Activated T-cell treated with anti-CD3 and anti-CD28 coated beads, Interleukin-2, amount 50 U/mL, for 4 hours (primary cell): ENCODE results near the gene LUZP1. TPM values are rescaled to one million over a fixed set of nuclear protein-coding genes. Genes with fewer than 3 reads are reported as not detected.

Experiments used
- ATAC-seq, 2 donors: fragments of 200-7000 bp; cut with Tn5 transposase; one replicate each; pipeline ENCODE4 v1.10.0; 2021
- DNase-seq: peaks from one replicate; pipeline ENCODE4 v3.0.0-alpha.2; 2020
- H3K27me3 Mint-ChIP-seq: one replicate; pipeline ENCODE4 v1.8.0; 2021; ENCODE audit warnings: low read depth, mixed read lengths
- H3K36me3 Mint-ChIP-seq: one replicate; pipeline ENCODE4 v1.8.0; 2022; ENCODE audit warnings: mixed read lengths; ENCODE audit not compliant: insufficient read depth
- H3K4me1 Mint-ChIP-seq: one replicate; pipeline ENCODE4 v1.8.0; 2021; ENCODE audit warnings: low read depth, mixed read lengths
- H3K4me3 Mint-ChIP-seq: one replicate; pipeline ENCODE4 v1.8.0; 2021; ENCODE audit warnings: mild to moderate bottlenecking, moderate library complexity, mixed read lengths
- H3K9me3 Mint-ChIP-seq: one replicate; pipeline ENCODE4 v1.8.0; 2021; ENCODE audit warnings: mixed read lengths
- total RNA-seq, 3 donors: library from RNA; stranded (reverse); gene quantifications; one replicate each; pipeline ENCODE4 v1.2.1, GENCODE V29; 2021

The LUZP1 gene
- total RNA-seq, 3 donors from 2014 or later: 19.7 to 20.7 (median 20.1) TPM

- ATAC-seq (peak; percentile 93 to 94), DNase-seq (no peak)
- H3K27me3 Mint-ChIP-seq: no peaks in the 10 kb centered on the region
- peak overlapping the region; percentile 71 for H3K4me3 Mint-ChIP-seq
- no peaks in the 10 kb centered on the region for H3K9me3 Mint-ChIP-seq
- H3K36me3 Mint-ChIP-seq: peaks cover 9% of the 10 kb centered on the region
- H3K4me1 Mint-ChIP-seq: peaks cover 51% of the 10 kb centered on the region
These were observed 65.4 kb downstream of the LUZP1 start for GRCh38 chr1:23103001-23103889.

GRCh38 chr1:23102289-23102688 is 66.4 kb downstream of the LUZP1 start:
- DNase-seq (no peak), ATAC-seq (no peak)
- H3K9me3 Mint-ChIP-seq: no peaks in the 10 kb centered on the region
- no peak overlapping the region for H3K4me3 Mint-ChIP-seq
- H3K36me3 Mint-ChIP-seq: peaks cover 5% of the 10 kb centered on the region
- peaks cover 51% of the 10 kb centered on the region for H3K4me1 Mint-ChIP-seq
- no peaks in the 10 kb centered on the region for H3K27me3 Mint-ChIP-seq

DNA sequence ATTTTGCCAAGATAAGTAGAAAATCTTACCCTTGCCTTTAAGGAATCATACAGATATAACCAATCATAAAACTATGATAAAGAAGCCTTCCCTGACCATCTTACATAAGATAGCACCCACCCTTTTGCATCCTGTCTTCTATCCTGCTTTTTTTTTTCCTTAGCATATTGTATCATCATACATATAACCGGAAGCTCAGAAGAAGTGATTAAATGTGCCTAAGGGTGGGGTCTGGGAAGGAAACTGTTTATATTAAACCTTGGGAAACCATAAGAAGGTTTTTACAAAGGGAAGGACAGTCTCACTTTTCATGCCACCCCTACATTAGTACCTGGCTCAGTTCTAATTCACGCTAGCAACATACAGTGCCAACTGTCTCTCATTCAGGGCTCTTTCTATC is 66.8 kb downstream of the LUZP1 start:
- no peak for DNase-seq
- Mint-ChIP-seq H3K4me1 (peaks cover 51% of the 10 kb centered on the region), H3K9me3 (no peaks in the 10 kb centered on the region), H3K27me3 (no peaks in the 10 kb centered on the region), H3K4me3 (no peak overlapping the region), H3K36me3 (peaks cover 3% of the 10 kb centered on the region)
- no peak for ATAC-seq

DNA sequence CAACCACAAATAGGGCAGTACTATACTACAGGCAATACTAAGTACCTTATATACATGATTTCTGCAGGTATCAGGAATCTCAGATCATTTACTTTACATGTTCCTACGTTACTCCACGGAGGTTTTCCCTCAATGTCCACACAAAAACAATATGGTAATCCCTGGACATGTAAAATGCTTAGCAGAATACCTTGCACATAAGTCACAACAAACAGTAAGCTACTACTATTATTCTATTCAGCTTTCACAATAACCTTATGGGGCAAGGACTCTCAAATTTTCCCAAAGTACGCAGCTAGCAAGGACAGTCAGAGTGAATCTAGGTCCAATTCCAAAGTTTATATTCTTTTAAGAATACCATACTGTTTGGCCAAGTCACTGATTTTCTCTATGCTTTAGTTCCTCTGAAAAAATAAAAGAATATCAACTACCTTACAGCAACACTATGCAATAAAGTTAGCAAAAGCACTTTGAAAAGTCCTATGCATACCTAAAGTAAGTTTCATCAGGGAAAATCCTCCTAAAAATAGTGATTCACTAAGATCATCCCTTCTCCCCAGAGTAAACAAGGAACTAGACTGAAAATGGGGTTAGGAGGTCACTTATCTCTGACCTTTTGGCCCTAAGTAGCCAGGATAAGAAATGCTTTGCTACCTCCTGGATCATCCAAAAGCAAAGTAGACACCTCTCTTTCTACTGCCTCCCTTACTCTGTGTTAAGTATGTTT is 67.4 kb downstream of the LUZP1 start:
- DNase-seq (no peak), ATAC-seq (no peak)
- no peaks in the 10 kb centered on the region for H3K27me3 Mint-ChIP-seq
- H3K9me3 Mint-ChIP-seq: no peaks in the 10 kb centered on the region
- H3K36me3 Mint-ChIP-seq: no peaks in the 10 kb centered on the region
- no peak overlapping the region for H3K4me3 Mint-ChIP-seq
- peaks cover 51% of the 10 kb centered on the region for H3K4me1 Mint-ChIP-seq

- no peak for DNase-seq
- peaks cover 4% of the 10 kb centered on the region for H3K36me3 Mint-ChIP-seq
- no peaks in the 10 kb centered on the region for H3K9me3 Mint-ChIP-seq
- peak overlapping the region; percentile 16 for H3K4me3 Mint-ChIP-seq
- peak; percentile 56 to 58 for ATAC-seq
- H3K27me3 Mint-ChIP-seq: no peaks in the 10 kb centered on the region
- peaks cover 51% of the 10 kb centered on the region for H3K4me1 Mint-ChIP-seq
These were observed 68.4 kb downstream of the LUZP1 start for GRCh38 chr1:23100074-23100748.

GRCh38 chr1:23099171-23099536 is 69.5 kb downstream of the LUZP1 start:
- peaks cover 7% of the 10 kb centered on the region for H3K36me3 Mint-ChIP-seq
- H3K27me3 Mint-ChIP-seq: no peaks in the 10 kb centered on the region
- no peak overlapping the region for H3K4me3 Mint-ChIP-seq
- H3K9me3 Mint-ChIP-seq: no peaks in the 10 kb centered on the region
- DNase-seq: no peak
- H3K4me1 Mint-ChIP-seq: peaks cover 48% of the 10 kb centered on the region
- ATAC-seq: no peak

GRCh38 chr1:23098463-23099170 is 70.0 kb downstream of the LUZP1 start:
- no peaks in the 10 kb centered on the region for H3K27me3 Mint-ChIP-seq
- peaks cover 48% of the 10 kb centered on the region for H3K4me1 Mint-ChIP-seq
- H3K36me3 Mint-ChIP-seq: peaks cover 12% of the 10 kb centered on the region
- no peaks in the 10 kb centered on the region for H3K9me3 Mint-ChIP-seq
- DNase-seq (peak; percentile 55), ATAC-seq (peak; percentile 38 to 49)
- no peak overlapping the region for H3K4me3 Mint-ChIP-seq

DNA sequence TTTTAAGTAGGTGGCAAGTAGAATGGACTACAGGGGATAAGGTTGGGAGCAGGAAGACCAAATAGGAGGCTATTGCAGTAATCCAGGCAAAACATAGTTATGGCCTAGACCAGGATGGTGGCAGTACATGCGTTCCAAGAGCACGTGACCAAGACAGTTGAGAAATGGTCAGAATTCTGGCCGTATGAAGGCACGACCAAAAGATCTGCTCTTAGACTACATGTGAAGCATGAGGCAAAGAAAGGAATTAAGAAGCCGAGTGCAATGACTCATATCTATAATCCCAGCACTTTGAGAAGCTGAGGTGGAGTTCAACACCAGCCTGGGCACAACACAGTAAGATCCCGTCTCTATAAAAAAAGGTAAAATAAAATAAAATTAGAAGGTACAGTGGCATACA is 71.3 kb downstream of the LUZP1 start:
- no peak for ATAC-seq
- DNase-seq: no peak
- no peaks in the 10 kb centered on the region for H3K9me3 Mint-ChIP-seq
- no peak overlapping the region for H3K4me3 Mint-ChIP-seq
- peaks cover 38% of the 10 kb centered on the region for H3K4me1 Mint-ChIP-seq
- no peaks in the 10 kb centered on the region for H3K27me3 Mint-ChIP-seq
- peaks cover 18% of the 10 kb centered on the region for H3K36me3 Mint-ChIP-seq

DNA sequence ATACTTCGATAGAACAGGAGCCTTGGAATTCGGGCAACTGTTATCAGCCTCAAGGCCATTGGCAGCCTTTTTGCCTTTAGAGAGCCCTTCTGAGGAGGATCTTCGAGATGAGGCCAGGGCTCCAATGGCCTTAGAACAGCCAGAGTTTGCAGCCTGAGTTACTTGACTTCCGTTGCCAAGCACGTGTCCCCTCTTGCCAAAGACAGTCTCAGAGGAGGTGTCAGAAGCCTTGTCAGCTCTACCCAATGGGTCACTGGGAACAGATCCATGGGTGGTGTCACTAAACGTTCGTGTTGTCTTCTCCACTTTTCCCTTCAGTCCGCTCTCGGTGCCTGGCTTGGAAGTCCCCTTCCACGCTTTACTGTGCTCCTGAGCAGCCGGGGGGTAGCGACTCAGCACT is 76.2 kb downstream of the LUZP1 start:
- Mint-ChIP-seq H3K9me3 (no peaks in the 10 kb centered on the region), H3K4me3 (no peak overlapping the region), H3K4me1 (no peaks in the 10 kb centered on the region), H3K27me3 (no peaks in the 10 kb centered on the region), H3K36me3 (peaks cover 22% of the 10 kb centered on the region)
- DNase-seq (no peak), ATAC-seq (no peak)

- Mint-ChIP-seq H3K9me3 (no peaks in the 10 kb centered on the region), H3K4me3 (no peak overlapping the region)
- ATAC-seq: no peak
These were observed 77.1 kb downstream of the LUZP1 start for GRCh38 chr1:23091545-23091944.

GRCh38 chr1:23090056-23090455 is 78.6 kb downstream of the LUZP1 start:
- Mint-ChIP-seq H3K4me1 (no peaks in the 10 kb centered on the region), H3K36me3 (peaks cover 27% of the 10 kb centered on the region), H3K9me3 (no peaks in the 10 kb centered on the region), H3K4me3 (no peak overlapping the region), H3K27me3 (no peaks in the 10 kb centered on the region)
- no peak for DNase-seq
- ATAC-seq: no peak

More at GRCh38 chr1:23091545-23091944, 77.1 kb downstream of the LUZP1 start:
- Mint-ChIP-seq H3K4me1 (no peaks in the 10 kb centered on the region), H3K36me3 (peaks cover 23% of the 10 kb centered on the region), H3K27me3 (no peaks in the 10 kb centered on the region)
- DNase-seq: no peak

DNA sequence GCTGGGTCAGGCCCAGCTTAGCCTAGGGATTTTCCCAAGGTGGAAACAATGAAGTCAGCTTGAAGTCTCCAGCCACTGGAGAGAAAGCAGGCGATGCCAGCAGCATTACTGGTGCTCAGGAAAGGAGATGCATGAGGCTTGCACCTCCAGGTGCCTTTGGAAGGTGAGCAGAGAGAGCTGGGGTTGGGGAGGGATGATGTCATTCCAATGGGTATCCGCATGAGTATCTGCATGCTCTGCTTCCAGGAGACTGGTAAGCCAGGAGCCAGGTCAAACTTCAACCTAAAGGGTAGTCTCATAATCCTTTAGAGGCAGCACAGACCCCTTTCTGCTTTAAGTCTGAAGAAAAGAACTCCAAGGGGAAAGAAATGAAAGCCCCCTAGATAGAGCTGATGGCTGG is 80.6 kb downstream of the LUZP1 start:
- ATAC-seq (no peak), DNase-seq (no peak)
- H3K4me3 Mint-ChIP-seq: no peak overlapping the region
- no peaks in the 10 kb centered on the region for H3K9me3 Mint-ChIP-seq
- H3K4me1 Mint-ChIP-seq: no peaks in the 10 kb centered on the region
- H3K27me3 Mint-ChIP-seq: no peaks in the 10 kb centered on the region
- peaks cover 22% of the 10 kb centered on the region for H3K36me3 Mint-ChIP-seq

- Mint-ChIP-seq H3K27me3 (no peaks in the 10 kb centered on the region), H3K4me3 (no peak overlapping the region), H3K4me1 (no peaks in the 10 kb centered on the region), H3K36me3 (peaks cover 34% of the 10 kb centered on the region), H3K9me3 (no peaks in the 10 kb centered on the region)
- no peak for DNase-seq
- no peak for ATAC-seq
These were observed 83.0 kb downstream of the LUZP1 start for GRCh38 chr1:23085696-23086095.

DNA sequence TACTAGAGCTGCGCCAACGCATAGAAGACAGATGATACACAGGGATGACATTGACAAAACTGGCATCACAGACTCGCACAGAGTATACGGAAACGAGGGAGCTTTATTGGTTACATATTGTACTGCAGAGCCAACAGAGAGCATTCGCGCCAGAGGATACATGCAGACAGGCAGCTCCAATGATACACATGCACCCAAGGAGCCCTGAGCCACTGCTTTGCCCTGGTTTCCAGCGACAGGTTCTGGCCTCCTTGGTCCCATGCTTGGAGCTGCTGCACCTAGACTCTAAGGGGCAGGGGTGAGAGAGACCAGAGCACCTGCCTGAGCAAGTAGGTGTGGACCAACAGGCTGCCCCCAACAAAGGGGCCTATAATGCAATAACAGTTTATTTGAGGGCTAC is 83.8 kb downstream of the LUZP1 start:
- no peaks in the 10 kb centered on the region for H3K27me3 Mint-ChIP-seq
- peaks cover 39% of the 10 kb centered on the region for H3K36me3 Mint-ChIP-seq
- DNase-seq: no peak
- no peaks in the 10 kb centered on the region for H3K4me1 Mint-ChIP-seq
- ATAC-seq: no peak
- no peak overlapping the region for H3K4me3 Mint-ChIP-seq
- no peaks in the 10 kb centered on the region for H3K9me3 Mint-ChIP-seq
